ENCODE measurements around the gene CALML6. TPM values are rescaled to one million over a fixed set of nuclear protein-coding genes. Genes with fewer than 3 reads are reported as not detected.

The CALML6 gene
- total and polyA plus RNA-seq, 2 of the 4 experiments (the other 2 are of a cell fraction), result 0.91 TPM; not detected in 1

- H4K5ac ChIP-seq (ENCODE audit: low read depth, low read length), result no peak overlapping the region
- no peak overlapping the region for H2BK20ac ChIP-seq (ENCODE audit: low read depth, low read length)
- no peaks in the 10 kb centered on the region for H3K9me3 ChIP-seq (ENCODE audit: control insufficient read depth, insufficient read depth, low read length)
- dilution Hi-C loops (cut with HindIII; ENCODE audit: low sequenced_read_pairs, unreplicated experiment) (no loop called here), in situ Hi-C loops (cut with MboI; ENCODE audit: low sequenced_read_pairs) (no loop called here), intact Hi-C loops (cut with micrococcal nuclease) (no loop called here)
- no peaks in the 10 kb centered on the region for H3K79me1 ChIP-seq (ENCODE audit: low read depth in 1 of 2, low read length in 2 of 2)
- H3K4ac ChIP-seq (ENCODE audit: low read depth, low read length), result no peak overlapping the region
- no peaks in the 10 kb centered on the region for H3K4me1 ChIP-seq (ENCODE audit: control insufficient read depth, insufficient read depth, low read length)
- H2AK9ac ChIP-seq (replicated peaks; ENCODE audit: low read depth, low read length, poor library complexity), result no peak overlapping the region
- H3K9ac ChIP-seq (ENCODE audit: low read depth, low read length), result no peak overlapping the region
- no peak overlapping the region for H3K14ac ChIP-seq (replicated peaks; ENCODE audit: low read depth, low read length)
- no peaks in the 10 kb centered on the region for H4K20me1 ChIP-seq (ENCODE audit: insufficient read depth, low read length)
- no peak overlapping the region for H3K4me2 ChIP-seq (ENCODE audit: low read depth, low read length)
- no peak overlapping the region for H3K27ac ChIP-seq (ENCODE audit: insufficient read depth, low read length)
- no peak overlapping the region for H2AK5ac ChIP-seq (ENCODE audit: low read depth, low read length)
- ATAC-seq (ENCODE audit: low read depth) (no peak), DNase-seq (no peak)
- TF ChIP-seq SMC3 (IDR thresholded peaks at IDR 0.05; ENCODE audit: low read depth, low read length) (no peak), POLR2A (IDR thresholded peaks at IDR 0.05; ENCODE audit: low read depth, low read length) (no peak), CEBPB (IDR thresholded peaks at IDR 0.05; ENCODE audit: low read depth, low read length) (no peak), BHLHE40 (IDR thresholded peaks at IDR 0.05; ENCODE audit: low read depth, low read length) (no peak), USF2 (IDR thresholded peaks at IDR 0.05; ENCODE audit: low read depth, low read length) (no peak), RFX5 (IDR thresholded peaks at IDR 0.05; ENCODE audit: low read depth, low read length) (no peak), CTCF (conservative IDR thresholded peaks at IDR 0.05; ENCODE audit: low read depth, low read length) (no peak), FOS (IDR thresholded peaks at IDR 0.05; ENCODE audit: low read depth, low read length) (no peak), CHD1 (IDR thresholded peaks at IDR 0.05; ENCODE audit: low read depth, low read length) (no peak), ELK1 (IDR thresholded peaks at IDR 0.05; ENCODE audit: borderline replicate concordance, low read depth, low read length) (no peak), RCOR1 (IDR thresholded peaks at IDR 0.05; ENCODE audit: insufficient replicate concordance, low read length) (no peak), NFE2L2 (IDR thresholded peaks at IDR 0.05; ENCODE audit: low read depth, low read length) (no peak), MXI1 (IDR thresholded peaks at IDR 0.05; ENCODE audit: borderline replicate concordance, low read depth, low read length) (no peak), MAFK (IDR thresholded peaks at IDR 0.05; ENCODE audit: low read depth, low read length) (no peak), RAD21 (IDR thresholded peaks at IDR 0.05; ENCODE audit: low read length) (no peak), MAZ (IDR thresholded peaks at IDR 0.05; ENCODE audit: borderline replicate concordance, low read depth, low read length) (no peak)
- H3K4me3 ChIP-seq (ENCODE audit: insufficient read depth, low read depth, low read length), result no peak overlapping the region
- no peak overlapping the region for H3K56ac ChIP-seq (ENCODE audit: extremely low read depth, insufficient read depth, low read length)
- H3K18ac ChIP-seq (ENCODE audit: low read depth, low read length), result no peak overlapping the region
- no peak overlapping the region for H2BK120ac ChIP-seq (ENCODE audit: low read depth, low read length)
- no TSS peak for BruUV-seq (replicated peaks)
- no peak overlapping the region for H4K91ac ChIP-seq (ENCODE audit: insufficient read depth, low read depth, low read length)
- no peak overlapping the region for H3K23ac ChIP-seq (ENCODE audit: low read depth, low read length)
- no peaks in the 10 kb centered on the region for H3K9me1 ChIP-seq (ENCODE audit: insufficient read depth, low read length)
- peaks cover 5% of the 10 kb centered on the region; the same call in 1 of the 2 replicates for H3K27me3 ChIP-seq (ENCODE audit: control insufficient read depth, insufficient read depth, low read length)
- ChIA-PET CTCF (no interaction called here), POLR2A (ENCODE audit: unreplicated experiment) (no interaction called here)
- H2BK15ac ChIP-seq (ENCODE audit: low read depth, low read length), result no peak overlapping the region
- H2BK5ac ChIP-seq (ENCODE audit: low read depth, low read length, poor library complexity, severe bottlenecking), result no peak overlapping the region
- H4K8ac ChIP-seq (ENCODE audit: low read depth in 2 of 2, low read length in 2 of 2), result no peak overlapping the region
- no peaks in the 10 kb centered on the region for H3K36me3 ChIP-seq (ENCODE audit: control insufficient read depth, insufficient read depth, low read length)
- WGBS, 2 experiments (ENCODE audit: extremely low coverage in 2 of 2, insufficient read length in 1 of 2), result 95% methylated on average over 11 of the region's 25 CpGs; no CpG with 5 or more reads in 1 of the 2 experiments
- no peak overlapping the region for H2AFZ ChIP-seq (replicated peaks; ENCODE audit: low read length, poor library complexity)
These were observed 12.7 kb downstream of the CALML6 start for GRCh38 chr1:1927751-1928150.

Data from IMR-90 (cell line).